Inferior parietal cortex (tissue), 1 donor: Measurements from ENCODE around the gene ABI1.

Experiments
- DNase-seq: peaks from one replicate; pipeline ENCODE4 v3.0.0-alpha.2; 2016; ENCODE audit errors: extremely low spot score

ABI1 gene

GRCh38 chr10:26714415-26715136 lies 146.2 kb downstream of the ABI1 start:
- no peak for DNase-seq

GRCh38 chr10:26711324-26711723 lies 149.4 kb downstream of the ABI1 start:
- DNase-seq: no peak

- no peak for DNase-seq
Measured at GRCh38 chr10:26706936-26707335, 153.8 kb downstream of the ABI1 start.

GRCh38 chr10:26706206-26706605 lies 154.6 kb downstream of the ABI1 start:
- no peak for DNase-seq

- DNase-seq: no peak
Measured at GRCh38 chr10:26703974-26704373, 156.8 kb downstream of the ABI1 start.

GRCh38 chr10:26703096-26703495 lies 157.7 kb downstream of the ABI1 start:
- DNase-seq: no peak

GRCh38 chr10:26700884-26701630 lies 159.7 kb downstream of the ABI1 start:
- DNase-seq: no peak

GRCh38 chr10:26699631-26700030 lies 161.1 kb downstream of the ABI1 start:
- DNase-seq: no peak

- no peak for DNase-seq
Measured at GRCh38 chr10:26698909-26699308, 161.8 kb downstream of the ABI1 start.

- DNase-seq: no peak
Measured at GRCh38 chr10:26697922-26698608, 162.7 kb downstream of the ABI1 start.

GRCh38 chr10:26697163-26697921 lies 163.4 kb downstream of the ABI1 start, which contains the start of gene PDSS1:
TSS of gene PDSS1 (plus strand) at chr10:26697701. CDS start at chr10:26697712, 11 bp downstream.
- peak; percentile 76 for DNase-seq

GRCh38 chr10:26696786-26697162 lies 164.0 kb downstream of the ABI1 start:
- DNase-seq: no peak
